SU-DHL-6 (cell line): Measurements from ENCODE around the gene C2orf81.
"Not testable (repeated sequence)": the region's sequence is repeated elsewhere in the genome, so short reads cannot be mapped to it uniquely, and the experiment has no call there.

ENCODE experiments used
- EZH2phosphoT487 ChIP-seq: fragments of 200-600 bp; sonication (generic), shearing (Covaris generic); conservative IDR thresholded peaks from 2 replicates; pipeline ENCODE4 v1.6.1; 2018; ENCODE audit warnings: mild to moderate bottlenecking, antibody characterized with exemption, low read length, moderate library complexity, mixed read lengths
- TF ChIP-seq, protein P1 (sequence below): fragments of 200-600 bp; sonication (generic); IDR thresholded peaks from one replicate; pipeline ENCODE4 v1.5.1; 2017; ENCODE audit warnings: antibody characterized with exemption, mild to moderate bottlenecking, low read length, moderate library complexity; ENCODE audit not compliant: insufficient read depth, poor library complexity, severe bottlenecking

GRCh38 chr2:74460187-74460586, 38.8 kb upstream of the C2orf81 start:
- TF ChIP-seq, protein P1, sequence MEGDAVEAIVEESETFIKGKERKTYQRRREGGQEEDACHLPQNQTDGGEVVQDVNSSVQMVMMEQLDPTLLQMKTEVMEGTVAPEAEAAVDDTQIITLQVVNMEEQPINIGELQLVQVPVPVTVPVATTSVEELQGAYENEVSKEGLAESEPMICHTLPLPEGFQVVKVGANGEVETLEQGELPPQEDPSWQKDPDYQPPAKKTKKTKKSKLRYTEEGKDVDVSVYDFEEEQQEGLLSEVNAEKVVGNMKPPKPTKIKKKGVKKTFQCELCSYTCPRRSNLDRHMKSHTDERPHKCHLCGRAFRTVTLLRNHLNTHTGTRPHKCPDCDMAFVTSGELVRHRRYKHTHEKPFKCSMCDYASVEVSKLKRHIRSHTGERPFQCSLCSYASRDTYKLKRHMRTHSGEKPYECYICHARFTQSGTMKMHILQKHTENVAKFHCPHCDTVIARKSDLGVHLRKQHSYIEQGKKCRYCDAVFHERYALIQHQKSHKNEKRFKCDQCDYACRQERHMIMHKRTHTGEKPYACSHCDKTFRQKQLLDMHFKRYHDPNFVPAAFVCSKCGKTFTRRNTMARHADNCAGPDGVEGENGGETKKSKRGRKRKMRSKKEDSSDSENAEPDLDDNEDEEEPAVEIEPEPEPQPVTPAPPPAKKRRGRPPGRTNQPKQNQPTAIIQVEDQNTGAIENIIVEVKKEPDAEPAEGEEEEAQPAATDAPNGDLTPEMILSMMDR: not testable (repeated sequence)
- TF ChIP-seq EZH2phosphoT487: not testable (repeated sequence)
